ENCODE measurements around the gene SUPT4H1.

The SUPT4H1 gene

GRCh38 chr17:58321571-58322525, 30.2 kb downstream of the SUPT4H1 start:
- no peak for DNase-seq

DNA sequence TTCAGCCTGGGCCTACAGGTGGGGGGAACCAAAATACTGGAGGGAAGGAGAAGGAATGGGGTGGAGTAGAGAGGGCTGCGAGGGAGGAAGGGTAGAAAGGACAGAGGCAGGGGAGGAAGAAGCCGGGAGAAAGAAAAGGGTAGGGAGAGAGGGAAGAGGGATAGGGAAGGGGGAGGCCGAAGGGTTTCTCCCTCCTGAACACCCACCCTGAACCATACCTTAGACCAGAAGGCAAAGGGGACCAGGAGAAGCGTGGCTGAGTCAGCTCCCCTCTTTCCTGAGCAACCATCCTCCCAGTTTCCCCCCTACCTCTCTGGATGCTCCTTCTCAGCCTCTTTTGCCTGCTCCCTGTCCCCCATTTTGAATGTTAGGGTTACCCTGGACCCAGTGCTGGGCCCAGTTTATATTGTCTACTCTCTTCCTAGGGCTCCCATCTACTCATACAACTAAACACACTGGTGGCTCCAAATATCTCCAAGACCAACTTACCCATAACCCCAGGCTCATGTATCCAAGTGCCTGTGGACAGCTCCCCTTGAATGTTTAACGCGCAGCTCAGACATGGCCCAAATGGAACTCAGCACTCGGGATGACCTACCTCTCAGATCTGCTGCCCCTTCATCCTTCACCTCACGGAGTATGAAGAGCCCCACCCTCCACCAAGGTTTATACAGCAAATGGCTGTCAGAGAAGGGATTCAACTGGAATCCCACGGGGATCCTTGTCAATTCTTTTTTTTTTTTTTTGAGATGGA, 31.3 kb downstream of the SUPT4H1 start:
- DNase-seq = no peak

GRCh38 chr17:58320163-58320558, 31.8 kb downstream of the SUPT4H1 start:
- DNase-seq = no peak

DNA sequence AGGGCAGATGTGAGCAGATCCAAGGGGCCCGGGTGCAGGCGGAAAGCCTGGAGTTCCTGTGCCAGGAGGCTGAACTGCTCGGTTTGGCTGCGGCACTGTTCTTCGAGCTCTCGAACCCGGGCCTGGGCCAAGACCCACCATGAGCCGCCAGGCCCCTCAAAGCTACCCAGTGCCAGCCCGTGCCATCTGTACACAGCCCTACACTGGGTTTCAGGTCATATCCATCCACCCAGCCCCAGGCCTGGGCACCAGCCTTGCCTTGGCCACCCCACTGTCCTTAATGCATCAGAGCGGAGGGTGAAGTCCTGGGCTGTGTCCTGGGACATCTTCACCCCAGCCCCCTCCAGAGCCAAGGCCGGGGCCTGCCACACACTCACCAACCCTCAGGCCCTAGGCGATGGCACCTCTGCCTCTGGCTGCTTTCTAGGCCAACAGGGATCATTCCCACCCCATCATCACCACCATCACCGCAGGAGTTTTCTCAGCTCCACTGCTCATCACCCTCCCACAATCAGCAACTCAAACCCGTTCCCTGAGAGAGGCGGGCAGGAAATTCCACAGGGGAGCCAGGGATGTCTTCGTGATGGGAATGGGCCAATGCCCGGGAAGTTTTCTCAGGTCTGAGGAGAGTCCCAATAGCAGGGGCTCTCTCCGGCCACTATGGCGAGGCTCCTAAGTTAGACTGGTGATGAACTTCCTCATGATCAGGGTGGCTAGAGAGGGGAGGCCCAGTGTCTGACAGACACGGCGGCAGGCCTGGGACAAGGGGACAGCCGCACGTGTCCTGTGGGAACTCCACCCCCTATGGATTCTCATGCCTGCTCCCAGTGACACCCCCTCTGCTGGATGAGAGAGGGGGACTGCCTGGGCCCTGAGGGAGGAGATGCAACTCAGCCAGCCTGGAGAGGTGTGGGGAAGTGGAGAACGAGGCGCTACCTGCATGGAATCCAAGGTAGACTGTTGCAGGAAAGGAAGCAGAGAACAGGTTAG, 32.5 kb downstream of the SUPT4H1 start:
- no peak for DNase-seq

GRCh38 chr17:58318627-58319172, 33.3 kb downstream of the SUPT4H1 start:
- no peak for DNase-seq

DNA sequence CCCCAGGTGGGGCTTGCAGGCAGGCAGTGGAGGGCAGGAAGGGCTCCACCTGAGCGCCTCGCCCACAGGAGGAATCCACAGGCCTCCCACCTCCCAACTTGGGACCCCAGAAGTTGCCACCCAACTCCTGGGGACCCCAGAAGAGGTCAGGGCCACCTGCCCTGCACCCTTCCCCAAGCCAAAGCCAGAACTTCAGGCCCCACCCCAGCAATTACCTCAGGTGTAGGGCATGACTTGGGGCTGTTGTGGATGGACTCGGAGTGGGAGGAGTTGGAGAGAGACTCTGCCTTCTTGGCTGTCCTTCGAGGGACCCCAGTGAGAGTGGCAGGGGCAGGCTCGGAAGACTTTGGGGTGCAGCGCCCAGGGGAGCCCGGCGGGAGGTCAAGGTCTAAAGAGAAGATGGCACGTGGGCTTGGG, 33.9 kb downstream of the SUPT4H1 start:
- no peak for DNase-seq

GRCh38 chr17:58317421-58318064, 34.5 kb downstream of the SUPT4H1 start:
- peak in 4 of 58 donors; percentile 15 to 44 (median 28) for DNase-seq

GRCh38 chr17:58316260-58316960, 35.6 kb downstream of the SUPT4H1 start:
- DNase-seq = no peak

DNA sequence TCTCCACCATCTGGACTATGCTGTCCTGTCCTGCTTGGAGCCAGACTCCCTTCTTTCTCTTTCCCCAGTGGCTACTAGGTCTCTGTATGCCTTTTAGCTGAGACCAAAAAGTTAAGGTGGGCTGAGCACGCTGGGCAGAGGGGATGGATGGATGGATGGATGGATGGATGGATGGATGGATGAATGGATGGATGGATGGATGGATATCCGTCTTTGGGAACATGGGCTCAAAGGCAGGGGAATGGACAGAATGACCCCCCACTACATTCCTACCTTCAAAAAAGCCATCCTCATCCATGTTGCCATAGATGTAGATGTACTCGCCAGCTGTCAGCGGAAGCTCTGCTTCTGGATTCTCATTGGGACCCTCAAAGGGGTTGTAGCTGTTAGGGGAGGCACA, 36.3 kb downstream of the SUPT4H1 start:
- no peak for DNase-seq

- no peak for DNase-seq
Measured at GRCh38 chr17:58315281-58315711, 36.7 kb downstream of the SUPT4H1 start.

DNA sequence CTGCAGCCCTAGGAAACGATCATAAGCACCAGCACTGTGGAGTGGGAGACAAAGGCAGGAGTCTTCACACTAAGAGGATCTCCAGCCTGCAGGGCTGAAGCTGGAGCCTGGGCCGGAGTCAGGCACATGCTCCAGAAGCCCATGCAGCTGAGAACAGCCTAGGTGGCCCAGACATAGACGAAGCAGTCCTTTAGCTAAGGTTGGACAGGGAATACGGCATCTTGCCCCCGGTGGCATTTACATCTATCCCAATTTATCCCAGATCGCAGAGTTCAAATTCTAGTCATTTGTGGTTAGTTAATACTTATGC, 37.3 kb downstream of the SUPT4H1 start:
- no peak for DNase-seq

DNA sequence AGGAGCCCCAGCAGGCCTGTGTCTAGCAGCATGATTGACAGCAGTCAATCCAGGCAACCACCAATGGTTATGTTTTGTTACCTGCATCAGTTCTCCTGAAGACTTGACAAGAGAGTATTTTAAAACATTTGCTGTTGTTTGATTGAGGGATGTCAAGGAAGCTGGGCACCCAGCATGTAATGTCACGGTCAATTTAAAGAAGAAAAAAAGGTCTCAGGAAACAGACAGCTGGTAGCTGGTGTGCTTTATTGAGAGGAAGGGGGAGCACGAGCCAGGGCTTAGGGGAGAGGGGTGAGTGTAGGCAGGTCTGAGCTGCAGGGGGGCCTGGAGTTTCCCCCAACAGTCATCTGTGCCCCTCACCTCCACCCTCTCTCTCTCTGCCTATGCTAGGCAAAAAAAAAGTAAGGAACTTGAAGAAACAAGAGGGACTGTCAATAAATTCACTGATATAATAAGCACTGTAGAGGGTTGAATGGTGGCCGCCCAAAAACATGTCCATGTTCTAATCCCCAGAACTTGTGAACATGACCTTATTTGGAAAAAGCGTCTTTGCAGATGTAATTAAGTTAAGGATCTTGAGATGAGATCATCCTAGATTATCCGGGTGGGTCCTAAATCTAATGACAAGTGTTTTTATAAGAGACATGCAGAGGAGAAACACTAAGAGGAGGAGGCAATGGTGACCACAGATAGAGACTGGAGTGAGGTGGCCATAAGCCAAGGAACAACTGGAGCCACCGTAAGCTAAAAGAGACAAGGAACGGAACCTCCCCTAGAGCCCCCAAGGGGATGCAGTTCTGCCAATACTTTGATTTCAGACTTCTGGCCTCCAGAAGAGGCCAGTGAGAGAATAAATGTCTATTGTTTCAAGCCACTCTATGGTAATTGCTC, 37.9 kb downstream of the SUPT4H1 start:
- no peak for DNase-seq

DNA sequence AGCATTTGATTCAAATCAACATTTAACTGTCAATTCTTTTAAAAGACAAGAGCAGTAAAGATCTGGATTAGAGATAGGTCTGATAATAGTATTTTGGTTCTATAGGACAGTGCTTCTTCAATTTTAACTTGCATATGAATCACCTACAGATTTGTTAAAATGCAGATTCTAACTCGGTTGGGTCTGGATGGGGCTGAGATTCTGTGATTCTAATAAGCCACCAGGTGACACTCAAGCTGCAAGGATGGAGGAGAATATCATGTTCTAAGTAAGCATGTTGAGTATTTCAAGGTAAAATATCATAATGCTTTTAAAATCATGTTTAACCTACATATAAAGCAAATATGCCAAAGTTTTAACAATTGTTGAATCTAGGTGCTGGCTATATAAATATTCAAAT, 39.2 kb downstream of the SUPT4H1 start:
- no peak for DNase-seq

DNA sequence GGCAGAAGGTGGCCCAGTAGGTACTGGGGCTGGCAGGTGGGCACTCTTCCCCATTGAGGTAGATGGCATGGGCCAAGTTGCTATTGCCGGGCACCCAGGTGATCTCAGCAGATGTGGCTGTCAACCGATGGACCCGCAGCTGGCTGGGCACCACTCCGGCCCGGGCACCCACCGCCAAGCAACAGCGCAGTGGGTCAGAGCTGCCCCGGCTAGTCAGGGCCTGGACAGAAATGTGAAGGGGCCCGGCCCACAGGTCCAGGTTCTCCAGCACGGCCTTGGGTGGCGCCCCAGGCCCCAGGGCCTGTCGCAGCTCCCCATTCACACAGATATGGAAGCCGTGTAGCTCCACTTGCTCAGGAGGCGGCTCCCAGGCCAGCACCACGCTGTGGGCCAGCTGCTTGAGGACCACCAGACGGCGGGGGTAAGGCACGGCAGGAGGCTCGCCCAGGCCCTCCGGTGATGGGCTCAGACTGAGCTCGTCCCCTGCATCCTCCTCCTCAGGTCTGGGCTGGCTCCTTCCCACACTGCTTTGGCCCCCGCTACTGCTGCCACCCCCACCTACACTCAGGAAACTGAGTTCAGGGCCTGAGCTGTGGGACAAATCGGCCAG, 39.9 kb downstream of the SUPT4H1 start:
- DNase-seq = no peak

- DNase-seq = no peak
Measured at GRCh38 chr17:58311429-58311894, 40.5 kb downstream of the SUPT4H1 start.

DNA sequence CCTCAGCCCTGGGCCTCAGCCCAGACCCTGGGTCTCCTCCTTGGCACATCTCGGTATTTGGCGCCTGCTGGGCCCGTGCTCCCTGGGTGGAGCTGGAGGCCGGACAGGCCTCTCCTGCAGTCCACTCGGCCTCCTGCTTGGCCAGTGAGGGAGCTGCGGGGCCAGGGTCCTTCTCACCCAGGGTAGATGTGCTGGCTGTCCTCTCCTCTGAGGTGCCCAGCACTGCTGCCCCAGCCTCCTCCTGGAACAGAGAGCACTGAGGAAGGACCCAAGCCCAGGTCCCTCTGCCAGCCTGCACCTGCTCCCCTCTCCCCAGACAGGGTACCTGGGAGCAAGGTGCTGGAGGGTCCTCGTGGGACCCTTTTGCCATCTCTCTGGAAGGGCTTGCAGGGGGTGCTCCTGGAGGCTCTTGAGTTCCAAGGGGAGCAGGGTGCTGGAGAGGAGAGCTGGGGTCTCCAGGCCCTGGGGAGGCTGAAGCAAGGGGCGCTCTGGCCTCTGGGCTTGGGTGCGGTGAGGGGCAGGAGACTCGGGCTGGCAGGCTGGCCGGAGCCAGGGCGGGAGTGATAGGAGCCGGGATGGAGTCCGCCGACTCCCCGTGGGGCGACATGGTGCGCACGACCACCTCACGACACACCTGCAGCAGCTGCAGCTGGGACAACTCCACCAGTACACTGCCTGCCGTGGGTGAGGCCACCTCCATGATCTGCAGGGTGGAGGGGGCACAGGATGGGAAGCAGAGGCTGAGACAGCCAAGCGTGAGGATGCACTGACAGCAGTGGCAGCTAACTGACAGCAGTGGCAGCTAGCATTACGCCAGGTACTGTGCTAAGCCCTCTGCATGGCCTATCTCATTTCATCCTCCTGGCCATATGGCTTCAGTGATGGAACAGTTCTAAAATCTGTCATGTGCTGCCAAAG, 41.2 kb downstream of the SUPT4H1 start:
- no peak for DNase-seq

- no peak for DNase-seq
Measured at GRCh38 chr17:58309918-58310259, 42.1 kb downstream of the SUPT4H1 start.
